Hepatocyte (in vitro differentiated cells): ENCODE measurements around the gene MEIS3. TPM values are rescaled to one million over a fixed set of nuclear protein-coding genes. Genes with fewer than 3 reads are reported as not detected.

Experiments used
- DNase-seq: peaks from one replicate; pipeline ENCODE4 v3.0.0-alpha.2; 2016; ENCODE audit warnings: low spot score
- H2AFZ ChIP-seq: fragments of 200-600 bp; sonication (generic); 2 replicates; pipeline ENCODE4 v1.6.0; 2016; ENCODE audit warnings: antibody characterized with exemption, mild to moderate bottlenecking
- H3K27ac ChIP-seq: fragments of 200-600 bp; sonication (generic); 2 replicates; pipeline ENCODE4 v1.5.1; 2016; ENCODE audit warnings: mild to moderate bottlenecking
- H3K27me3 ChIP-seq: fragments of 200-600 bp; sonication (generic); 2 replicates; pipeline ENCODE4 v1.6.1; 2016
- H3K36me3 ChIP-seq: fragments of 200-600 bp; sonication (generic); replicated peaks from 2 replicates; pipeline ENCODE4 v1.5.1; 2016; ENCODE audit warnings: low read depth; ENCODE audit not compliant: insufficient read depth
- H3K4me1 ChIP-seq: fragments of 200-600 bp; sonication (generic); 2 replicates; pipeline ENCODE4 v1.5.1; 2016; ENCODE audit warnings: mild to moderate bottlenecking, moderate library complexity; ENCODE audit not compliant: insufficient read depth
- H3K4me2 ChIP-seq: fragments of 200-600 bp; sonication (generic); 2 replicates; pipeline ENCODE4 v1.6.0; 2016
- H3K4me3 ChIP-seq: fragments of 200-600 bp; sonication (generic); 2 replicates; pipeline ENCODE4 v1.5.1; 2016; ENCODE audit warnings: mild to moderate bottlenecking
- H3K79me2 ChIP-seq: fragments of 200-600 bp; sonication (generic); 2 replicates; pipeline ENCODE4 v1.6.0; 2017; ENCODE audit warnings: mild to moderate bottlenecking
- H3K9me2 ChIP-seq: fragments of 200-600 bp; sonication (generic); replicated peaks from 2 replicates; pipeline ENCODE4 v1.6.0; 2017; ENCODE audit warnings: mild to moderate bottlenecking; ENCODE audit not compliant: insufficient read depth
- H3K9me3 ChIP-seq: fragments of 200-600 bp; sonication (generic); 2 replicates; pipeline ENCODE4 v1.5.1; 2016; ENCODE audit warnings: low read depth, mild to moderate bottlenecking
- H4K20me1 ChIP-seq: fragments of 200-600 bp; sonication (generic); 2 replicates; pipeline ENCODE4 v1.6.0; 2016; ENCODE audit warnings: mild to moderate bottlenecking; ENCODE audit not compliant: insufficient read depth, poor library complexity, severe bottlenecking
- EZH2 ChIP-seq: fragments of 200-600 bp; sonication (generic); IDR thresholded peaks from 2 replicates; pipeline ENCODE4 v1.6.1; 2016; ENCODE audit warnings: antibody characterized with exemption, mild to moderate bottlenecking, borderline replicate concordance
- EZH2phosphoT487 ChIP-seq: fragments of 200-600 bp; sonication (generic); IDR thresholded peaks from one replicate; pipeline ENCODE4 v1.6.1; 2018; ENCODE audit warnings: antibody characterized with exemption, mild to moderate bottlenecking, low read depth, moderate library complexity; ENCODE audit not compliant: unreplicated experiment, severe bottlenecking
- WGBS: methylation state at CpG from one replicate; pipeline ENCODE4 v1.1.6; 2016; ENCODE audit warnings: low lambda C conversion rate; ENCODE audit errors: missing lambda C conversion rate; 5-methylcytosine and 5-hydroxymethylcytosine counted together
- polyA plus RNA-seq: library from polyadenylated mRNA; unstranded; fragments of >200 nt; fragmentation: Nextera tagmentation; extraction: Ambion mirVana; gene quantifications from 2 replicates; pipeline ENCODE4 v1.2.1, GENCODE V29; 2016
- total RNA-seq: library from RNA; depleted of rRNA; stranded (reverse); fragments of >200 nt; gene quantifications from 2 replicates; pipeline ENCODE4 v1.2.3, GENCODE V29; 2014
- TF ChIP-seq, protein P1 (sequence below): fragments of 200-600 bp; sonication (generic); IDR thresholded peaks from 2 replicates; pipeline ENCODE4 v1.5.1; 2016; ENCODE audit warnings: antibody characterized with exemption, mild to moderate bottlenecking; ENCODE audit not compliant: poor library complexity

Gene MEIS3
- total RNA-seq = 18.4 and 21.2 TPM in 2 replicates
- polyA plus RNA-seq = 40.6 and 47.0 TPM in 2 replicates

DNA sequence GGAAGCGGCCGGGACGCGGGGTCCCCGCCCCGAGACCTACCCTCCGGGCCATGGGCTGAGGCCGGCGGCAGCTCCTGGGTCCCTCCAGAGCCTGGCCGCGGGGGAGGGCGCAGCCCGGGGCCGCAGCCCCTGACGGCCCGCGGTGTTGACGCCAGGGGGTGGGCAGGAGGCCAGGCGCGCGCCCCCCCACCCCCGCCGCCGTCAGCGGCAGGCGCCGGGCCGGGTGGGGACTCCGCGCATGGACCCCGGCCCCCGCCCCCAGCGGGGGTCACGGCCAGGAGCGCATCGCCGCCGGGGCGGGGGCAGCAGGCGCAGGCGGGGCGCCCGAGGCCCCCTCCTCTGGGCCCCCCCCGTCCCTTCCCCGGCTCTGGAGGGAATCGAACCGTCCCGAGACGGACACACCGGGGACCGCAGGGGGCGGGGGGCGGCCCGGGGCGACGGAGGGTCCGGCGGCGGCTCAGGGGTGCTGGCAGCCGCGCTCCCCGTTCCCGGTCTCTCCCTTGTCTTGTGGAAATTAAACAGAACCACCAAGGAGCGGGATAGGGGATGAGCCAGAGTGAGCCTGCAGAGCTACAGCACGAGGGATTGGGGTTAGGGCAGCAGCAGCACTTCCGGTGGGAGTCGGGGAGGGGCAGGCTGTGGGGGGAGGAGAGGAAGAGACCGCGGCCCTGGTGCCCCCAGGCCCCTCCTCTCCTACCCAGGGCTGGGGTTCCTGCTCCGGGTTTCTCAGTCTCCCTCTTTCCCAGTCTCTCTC, at the start of gene MEIS3:
TSS of gene MEIS3 (minus strand) at position 498 of the 754 bp plus-strand sequence. CDS start at position 52, 446 bp downstream.
- DNase-seq = no peak
- no peak within 1 kb of the TSS for H2AFZ ChIP-seq
- H3K36me3 ChIP-seq = no peaks in the 10 kb centered on the region
- H3K9me2 ChIP-seq = no peaks in the 10 kb centered on the region
- H3K9me3 ChIP-seq = no peaks in the 10 kb centered on the region
- peaks cover 16% of the 10 kb centered on the region for H3K4me1 ChIP-seq
- peaks cover 70% of the 10 kb centered on the region for H3K27me3 ChIP-seq
- H3K4me2 ChIP-seq = peak within 1 kb of the TSS; percentile 83
- H3K4me3 ChIP-seq = peak within 1 kb of the TSS; percentile 55
- TF ChIP-seq EZH2phosphoT487 (no peak), EZH2 (no peak)
- TF ChIP-seq, protein P1, sequence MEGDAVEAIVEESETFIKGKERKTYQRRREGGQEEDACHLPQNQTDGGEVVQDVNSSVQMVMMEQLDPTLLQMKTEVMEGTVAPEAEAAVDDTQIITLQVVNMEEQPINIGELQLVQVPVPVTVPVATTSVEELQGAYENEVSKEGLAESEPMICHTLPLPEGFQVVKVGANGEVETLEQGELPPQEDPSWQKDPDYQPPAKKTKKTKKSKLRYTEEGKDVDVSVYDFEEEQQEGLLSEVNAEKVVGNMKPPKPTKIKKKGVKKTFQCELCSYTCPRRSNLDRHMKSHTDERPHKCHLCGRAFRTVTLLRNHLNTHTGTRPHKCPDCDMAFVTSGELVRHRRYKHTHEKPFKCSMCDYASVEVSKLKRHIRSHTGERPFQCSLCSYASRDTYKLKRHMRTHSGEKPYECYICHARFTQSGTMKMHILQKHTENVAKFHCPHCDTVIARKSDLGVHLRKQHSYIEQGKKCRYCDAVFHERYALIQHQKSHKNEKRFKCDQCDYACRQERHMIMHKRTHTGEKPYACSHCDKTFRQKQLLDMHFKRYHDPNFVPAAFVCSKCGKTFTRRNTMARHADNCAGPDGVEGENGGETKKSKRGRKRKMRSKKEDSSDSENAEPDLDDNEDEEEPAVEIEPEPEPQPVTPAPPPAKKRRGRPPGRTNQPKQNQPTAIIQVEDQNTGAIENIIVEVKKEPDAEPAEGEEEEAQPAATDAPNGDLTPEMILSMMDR = no peak
- H4K20me1 ChIP-seq = peaks cover 2% of the 10 kb centered on the region
- no peak within 1 kb of the TSS for H3K27ac ChIP-seq
- H3K79me2 ChIP-seq = no peaks in the 10 kb centered on the region
- 4% methylated on average over 4 of the region's 70 CpGs for WGBS

DNA sequence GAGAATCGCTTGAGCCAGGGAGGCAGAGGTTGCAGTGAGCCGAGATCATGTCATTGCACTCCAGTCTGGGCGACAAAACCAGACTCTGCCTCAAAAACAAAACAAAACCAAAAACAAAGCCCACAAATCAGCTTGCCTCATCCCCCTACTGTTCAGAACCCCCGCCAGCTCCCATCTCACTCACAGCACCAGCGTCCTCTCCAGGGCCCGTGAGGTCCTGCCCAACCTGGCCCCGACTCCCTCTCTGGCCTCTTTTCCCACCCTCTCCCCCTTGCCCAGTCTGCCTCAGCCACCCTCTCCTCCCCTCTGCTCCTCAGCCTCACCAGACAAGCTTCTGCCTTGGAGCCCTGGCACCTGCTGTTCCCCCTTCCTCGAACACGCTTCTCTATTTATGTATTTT, 48.6 kb upstream of the MEIS3 start:
- H3K4me2 ChIP-seq = no peak overlapping the region
- no peak for DNase-seq
- no peak overlapping the region for H2AFZ ChIP-seq

DNA sequence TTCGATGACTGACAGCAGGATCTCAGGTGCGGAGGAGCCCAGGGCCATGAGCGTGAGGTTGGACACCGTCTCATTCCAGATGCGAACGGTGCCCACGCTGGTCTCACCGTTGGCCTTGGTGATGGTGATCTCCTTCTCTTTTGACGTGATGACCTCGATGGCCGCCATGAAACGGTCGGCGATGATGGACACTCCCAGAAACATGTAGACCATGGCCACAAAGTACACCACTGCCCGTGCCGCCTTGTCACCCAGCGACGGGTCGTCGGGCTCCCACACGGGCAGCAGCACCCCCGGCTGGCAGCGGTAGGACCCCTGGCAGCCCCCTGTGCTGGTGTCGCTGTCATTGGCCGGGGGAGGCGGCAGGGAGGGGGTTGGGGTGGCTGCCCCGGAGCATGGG, 46.6 kb upstream of the MEIS3 start:
- WGBS = 93% methylated on average over 26 of the region's 27 CpGs
- Histone ChIP-seq H3K9me3 (no peaks in the 10 kb centered on the region), H4K20me1 (no peaks in the 10 kb centered on the region), H3K27me3 (peaks cover 46% of the 10 kb centered on the region), H2AFZ (no peak overlapping the region), H3K4me1 (no peaks in the 10 kb centered on the region), H3K27ac (no peak overlapping the region), H3K9me2 (no peaks in the 10 kb centered on the region), H3K36me3 (no peaks in the 10 kb centered on the region), H3K4me3 (no peak overlapping the region), H3K4me2 (no peak overlapping the region), H3K79me2 (no peaks in the 10 kb centered on the region)
- no peak for DNase-seq
- TF ChIP-seq, protein P1 = no peak
- TF ChIP-seq EZH2 (no peak), EZH2phosphoT487 (no peak)

More for the DNA sequence above, 48.6 kb upstream of the MEIS3 start:
- no peaks in the 10 kb centered on the region for H3K9me3 ChIP-seq
- TF ChIP-seq EZH2phosphoT487 (no peak), EZH2 (no peak)
- TF ChIP-seq, protein P1 = no peak
- peaks cover 58% of the 10 kb centered on the region for H3K27me3 ChIP-seq
- H3K36me3 ChIP-seq = no peaks in the 10 kb centered on the region
- no peaks in the 10 kb centered on the region for H3K9me2 ChIP-seq
- H3K27ac ChIP-seq = no peak overlapping the region
- peaks cover 6% of the 10 kb centered on the region for H3K4me1 ChIP-seq
- WGBS = 67% methylated on average over 9 of the region's 9 CpGs
- H3K4me3 ChIP-seq = no peak overlapping the region
- no peaks in the 10 kb centered on the region for H4K20me1 ChIP-seq
- H3K79me2 ChIP-seq = no peaks in the 10 kb centered on the region
